Stimulated activated CD8-positive, alpha-beta memory T cell treated with anti-CD3 and anti-CD28 coated beads, Interleukin-15, amount 100 ng/mL, for 48 hours (primary cell): ENCODE measurements around the gene CSF1.

Source experiments
- DNase-seq, 2 donors: peaks; one replicate each; pipeline ENCODE4 v3.0.0-alpha.2; 2020; ENCODE audit warnings: low read depth in 2 of 2

CSF1 gene

DNA sequence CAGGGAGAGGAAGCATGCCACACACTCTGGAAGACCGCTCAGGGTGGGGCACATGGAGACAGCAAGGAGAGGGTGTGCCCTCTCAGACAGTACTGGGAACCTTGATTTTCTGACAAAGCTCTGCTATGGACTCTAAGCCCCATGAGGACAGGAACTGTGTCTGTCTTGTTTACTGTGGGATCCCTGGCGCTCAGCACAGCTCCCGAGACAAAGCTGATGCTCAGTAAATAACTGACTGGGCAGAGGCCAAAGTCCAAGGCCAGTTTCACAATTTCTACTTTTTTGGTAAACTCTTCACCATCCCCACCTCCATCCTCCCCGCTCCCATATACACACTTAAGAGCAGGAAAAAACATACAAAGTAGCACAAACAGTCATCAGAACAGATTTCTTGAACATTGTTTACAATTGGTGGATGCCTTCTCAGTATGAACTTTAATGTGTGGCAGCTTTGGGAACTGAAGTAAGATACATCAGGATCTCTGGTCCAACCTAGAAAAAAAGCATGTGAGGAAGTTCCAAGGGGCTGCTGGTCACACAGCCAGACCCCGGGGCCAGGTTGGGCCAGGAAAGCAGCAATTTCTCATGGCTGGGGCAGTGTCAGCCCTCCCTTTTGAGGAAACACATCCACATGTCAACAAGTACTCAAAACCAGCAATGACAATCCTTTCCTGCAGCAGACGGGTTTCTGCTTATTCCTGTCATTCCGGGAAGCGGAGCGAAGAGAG, 68.3 kb downstream of the CSF1 start:
- no peak for DNase-seq

DNA sequence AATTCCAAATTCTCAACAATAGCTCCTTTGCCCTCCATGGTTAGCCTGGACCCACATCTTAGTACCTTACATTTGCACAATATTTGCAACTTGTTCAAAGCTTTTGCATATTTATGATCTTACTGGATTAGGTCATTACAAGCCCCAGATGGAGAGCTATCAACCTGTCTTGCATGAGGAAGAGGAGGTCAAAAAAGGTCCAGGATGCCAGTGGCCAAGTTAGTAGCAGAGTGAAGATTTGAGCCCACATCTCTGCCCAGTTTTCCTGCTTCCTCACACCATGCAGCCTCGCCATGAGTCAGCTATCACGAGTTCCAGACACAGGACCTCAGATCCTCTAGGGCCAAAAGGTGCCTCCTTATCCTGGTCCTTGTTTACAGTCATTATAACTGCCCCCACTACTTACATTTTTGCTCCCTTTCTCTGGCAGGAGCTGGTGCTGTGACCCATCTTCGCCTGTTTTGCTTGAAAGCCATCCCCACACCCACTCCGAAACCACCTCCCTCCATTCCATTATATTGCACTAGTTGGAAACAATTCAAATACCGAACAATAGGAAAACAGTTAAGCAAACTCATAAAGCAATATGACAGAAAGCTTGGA, 68.9 kb downstream of the CSF1 start:
- no peak for DNase-seq
